Endothelial cell (in vitro differentiated cells): ENCODE results near the gene HNRNPA3. TPM values are rescaled to one million over a fixed set of nuclear protein-coding genes. Genes with fewer than 3 reads are reported as not detected.

Source experiments
- DNase-seq: peaks from one replicate; pipeline ENCODE4 v3.0.0; 2021; ENCODE audit warnings: low spot score
- H3K27ac Mint-ChIP-seq: one replicate; pipeline ENCODE4 v1.8.0; 2021; ENCODE audit warnings: mixed read lengths, inconsistent platforms; ENCODE audit not compliant: unreplicated experiment
- H3K27me3 Mint-ChIP-seq: one replicate; pipeline ENCODE4 v1.8.0; 2021; ENCODE audit warnings: mild to moderate bottlenecking, moderate library complexity, mixed read lengths, inconsistent platforms; ENCODE audit not compliant: unreplicated experiment
- H3K36me3 Mint-ChIP-seq: one replicate; pipeline ENCODE4 v1.8.0; 2021; ENCODE audit warnings: mild to moderate bottlenecking, low read depth, mixed read lengths, inconsistent platforms; ENCODE audit not compliant: unreplicated experiment
- H3K4me1 Mint-ChIP-seq: one replicate; pipeline ENCODE4 v1.8.0; 2021; ENCODE audit warnings: mild to moderate bottlenecking, mixed read lengths, inconsistent platforms; ENCODE audit not compliant: unreplicated experiment
- H3K4me3 Mint-ChIP-seq: one replicate; pipeline ENCODE4 v1.8.0; 2021; ENCODE audit warnings: mild to moderate bottlenecking, mixed read lengths, inconsistent platforms; ENCODE audit not compliant: unreplicated experiment
- H3K9me3 Mint-ChIP-seq: one replicate; pipeline ENCODE4 v1.8.0; 2021; ENCODE audit warnings: mixed read lengths, inconsistent platforms; ENCODE audit not compliant: unreplicated experiment
- CTCF ChIP-seq: fragments of 200-600 bp; sonication (generic); IDR thresholded peaks from one replicate; pipeline ENCODE4 v1.5.0; 2021; ENCODE audit warnings: antibody characterized with exemption; ENCODE audit not compliant: unreplicated experiment
- total RNA-seq: library from RNA; stranded (reverse); fragmentation: NEBNext Ultra II Directional; extraction: Animal tissue kit (Norgen Biotek cat#: 25700); gene quantifications from one replicate; pipeline ENCODE4 v1.2.1, GENCODE V29; 2021; ENCODE audit not compliant: unreplicated experiment

HNRNPA3 gene
- total RNA-seq, 1 donor from 2014 or later: 264 TPM

DNA sequence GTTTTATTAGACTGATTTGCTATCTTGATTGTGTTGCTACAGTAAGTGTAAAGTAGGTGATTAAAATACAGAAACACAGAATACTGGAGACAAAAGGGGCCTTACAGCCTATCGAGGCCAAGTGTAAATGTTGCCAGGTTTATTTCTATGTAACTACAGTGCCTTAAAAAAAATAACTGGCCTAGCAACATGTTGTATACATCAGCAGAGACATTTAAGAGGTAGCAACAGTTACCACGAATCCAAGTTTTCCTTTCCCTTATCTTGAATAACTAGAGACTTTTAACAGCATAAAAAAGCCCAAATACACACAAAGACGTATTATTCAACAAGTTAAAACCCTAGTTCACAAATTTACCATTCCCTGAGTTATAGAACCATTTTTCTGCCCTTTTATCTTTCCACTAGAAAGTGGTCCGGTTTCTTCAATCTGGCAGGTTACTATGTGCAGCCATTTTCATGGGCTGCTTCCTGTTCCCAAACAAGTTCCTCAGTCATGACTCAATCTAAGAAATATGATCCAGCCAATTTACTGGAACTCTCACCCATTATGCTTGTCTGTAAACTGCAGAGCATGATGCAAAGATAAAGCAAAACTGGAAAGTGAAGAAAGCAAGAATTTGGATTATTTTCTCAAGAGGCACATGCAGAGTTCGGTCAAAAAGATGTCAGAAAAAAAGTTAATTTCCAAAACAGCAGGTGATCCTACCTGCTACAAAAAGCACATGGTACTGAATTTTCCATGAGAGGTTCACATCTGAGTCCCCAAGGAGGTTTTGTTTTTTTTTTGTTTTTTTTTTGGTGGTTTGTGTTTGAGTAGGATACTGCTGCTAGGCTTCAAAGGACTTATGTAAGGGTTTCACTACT lies 29.8 kb downstream of the HNRNPA3 start:
- H3K9me3 Mint-ChIP-seq: no peaks in the 10 kb centered on the region
- DNase-seq: no peak
- H3K36me3 Mint-ChIP-seq: no peaks in the 10 kb centered on the region
- peaks cover 57% of the 10 kb centered on the region for H3K4me1 Mint-ChIP-seq
- H3K4me3 Mint-ChIP-seq: no peak overlapping the region
- peak overlapping the region; percentile 93 for H3K27ac Mint-ChIP-seq
- peaks cover 1% of the 10 kb centered on the region for H3K27me3 Mint-ChIP-seq
- TF ChIP-seq CTCF: no peak

- Mint-ChIP-seq H3K36me3 (no peaks in the 10 kb centered on the region), H3K4me1 (peaks cover 54% of the 10 kb centered on the region), H3K9me3 (no peaks in the 10 kb centered on the region), H3K27ac (peak overlapping the region; percentile 11), H3K4me3 (no peak overlapping the region), H3K27me3 (peaks cover 1% of the 10 kb centered on the region)
- no peak for TF ChIP-seq CTCF
- no peak for DNase-seq
Observed at GRCh38 chr2:177243073-177243472, 30.5 kb downstream of the HNRNPA3 start.

DNA sequence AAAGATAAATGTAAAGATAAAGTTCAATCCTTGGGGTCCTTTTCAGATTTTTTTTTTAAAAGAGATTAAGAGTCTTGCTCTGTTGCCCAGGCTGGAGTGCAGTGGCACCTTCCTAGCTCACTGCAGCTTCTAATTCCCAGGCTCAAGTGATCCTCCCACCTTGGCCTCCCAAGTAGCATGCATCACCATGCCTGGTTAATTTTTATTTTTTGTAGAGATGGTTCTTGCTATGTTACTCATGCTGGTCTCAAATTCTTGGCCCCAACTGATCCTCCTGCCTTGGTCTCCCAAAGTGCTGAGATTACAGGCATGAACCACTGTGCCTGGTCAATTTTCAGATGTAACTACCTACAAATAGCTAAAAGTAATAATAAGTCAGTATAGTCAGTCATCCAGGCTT lies 30.9 kb downstream of the HNRNPA3 start:
- Mint-ChIP-seq H3K9me3 (no peaks in the 10 kb centered on the region), H3K27me3 (peaks cover 1% of the 10 kb centered on the region), H3K4me1 (peaks cover 50% of the 10 kb centered on the region), H3K4me3 (no peak overlapping the region), H3K36me3 (no peaks in the 10 kb centered on the region), H3K27ac (peak overlapping the region; percentile 36)
- no peak for TF ChIP-seq CTCF
- no peak for DNase-seq

DNA sequence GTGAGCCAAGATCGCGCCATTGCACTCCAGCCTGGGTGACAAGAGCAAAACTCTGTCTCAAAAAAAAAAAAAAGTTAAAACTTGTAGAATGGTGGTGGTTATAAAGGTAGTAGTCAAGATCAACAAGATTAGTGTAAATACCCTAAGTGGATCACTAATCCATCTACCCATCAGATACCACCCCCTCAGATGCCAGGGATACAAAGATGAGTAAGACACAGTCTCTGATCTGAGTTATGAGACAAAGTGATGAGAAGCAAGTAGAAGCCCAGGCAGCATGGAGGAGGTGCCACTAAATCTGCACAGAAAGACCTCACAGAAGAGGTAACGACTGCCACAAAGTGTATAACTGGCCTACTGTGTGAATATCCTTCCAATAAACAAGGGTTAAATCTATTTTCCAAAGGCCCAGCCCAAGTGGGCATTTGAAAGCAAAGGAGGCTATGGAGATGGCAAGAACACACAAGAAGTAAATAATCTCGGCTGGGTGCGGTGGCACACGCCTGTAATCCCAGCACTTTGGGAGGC lies 31.7 kb downstream of the HNRNPA3 start:
- no peak overlapping the region for H3K27ac Mint-ChIP-seq
- H3K4me3 Mint-ChIP-seq: no peak overlapping the region

More for the DNA sequence above, 31.7 kb downstream of the HNRNPA3 start:
- TF ChIP-seq CTCF: no peak
- Mint-ChIP-seq H3K4me1 (peaks cover 42% of the 10 kb centered on the region), H3K27me3 (peaks cover 1% of the 10 kb centered on the region), H3K36me3 (no peaks in the 10 kb centered on the region), H3K9me3 (no peaks in the 10 kb centered on the region)
- no peak for DNase-seq
